Spleen (tissue), 7 donors: ENCODE measurements around the gene LCOR.

ENCODE experiments used
- CTCF ChIP-seq, 11 experiments: fragments of 200-600 bp in 7 of 11; fragments of 450-650 bp in 4 of 11; sonication (generic) in 4 of 11; IDR thresholded peaks in 8 of 11; conservative IDR thresholded peaks in 3 of 11; 1 replicate in 7 of 11; 2 replicates in 4 of 11; pipeline versions ENCODE4 v1.4.0 to v1.8.0; 2016 to 2021; ENCODE audit warnings: antibody characterized with exemption in 11 of 11, inconsistent platforms in 4 of 11, mild to moderate bottlenecking in 1 of 11
- POLR2AphosphoS5 ChIP-seq, 3 donors: sonication (generic); formaldehyde crosslinking; IDR thresholded peaks; one replicate each; pipeline ENCODE4 v1.5.1; 2017; ENCODE audit warnings: antibody characterized with exemption in 3 of 3
- donor health status: DM: no; HTN: no; CAD: no; lungs with moderate emphysema.
- donor health status: DM: no; HTN: no; CAD: no.
- donor health status: DM: no; HTN: no; CAD: no.

GRCh38 chr10:97040706-97041105 is 208.6 kb downstream of the LCOR start:
- TF ChIP-seq CTCF (IDR thresholded peaks at IDR 0.05 in 8 of 11, conservative IDR thresholded peaks at IDR 0.05 in 3 of 11) (no peak), POLR2AphosphoS5 (IDR thresholded peaks at IDR 0.05) (no peak)
